HEK293T (cell line): ENCODE measurements around the gene TXNL1.
A peak's percentile ranks its signal among the peaks of the same experiment; 100 is the strongest.

Experiments used
- CTCF ChIA-PET: fragments of 350-600 bp; formaldehyde crosslinking; extraction: SDS; loops from one replicate; lab custom pipeline; 2021; ENCODE audit warnings: antibody characterized with exemption, inconsistent platforms; lab: Yijun Ruan, JAX
- POLR2A ChIA-PET: fragments of 350-600 bp; formaldehyde crosslinking; extraction: SDS; loops from one replicate; lab custom pipeline; 2020; ENCODE audit warnings: antibody characterized with exemption, inconsistent platforms; lab: Yijun Ruan, JAX
- DNase-seq: peaks from one replicate; pipeline ENCODE4 v3.0.0; 2012; ENCODE audit warnings: mixed read lengths; ENCODE audit errors: extremely low spot score
- ARNT ChIP-seq: fragments of 450-650 bp; IDR thresholded peaks from 2 replicates; pipeline ENCODE4 v1.6.1; 2017; ENCODE audit warnings: mild to moderate bottlenecking
- BHLHE40 ChIP-seq: fragments of 450-650 bp; IDR thresholded peaks from 2 replicates; pipeline ENCODE4 v1.6.1; 2016; ENCODE audit warnings: mild to moderate bottlenecking, moderate library complexity, borderline replicate concordance
- CTBP1 ChIP-seq: fragments of 450-650 bp; IDR thresholded peaks from 2 replicates; pipeline ENCODE4 v1.6.1; 2016; ENCODE audit warnings: borderline replicate concordance
- ELF4 ChIP-seq: fragments of 450-650 bp; IDR thresholded peaks from 2 replicates; pipeline ENCODE4 v1.6.1; 2017; ENCODE audit warnings: antibody characterized with exemption
- FOXA1 ChIP-seq: fragments of 450-650 bp; IDR thresholded peaks from 2 replicates; pipeline ENCODE4 v1.6.1; 2016; ENCODE audit warnings: mild to moderate bottlenecking
- FOXK2 ChIP-seq: fragments of 450-650 bp; IDR thresholded peaks from 2 replicates; pipeline ENCODE4 v1.6.1; 2016; ENCODE audit warnings: mild to moderate bottlenecking
- FOXM1 ChIP-seq: fragments of 450-650 bp; IDR thresholded peaks from 2 replicates; pipeline ENCODE4 v1.6.1; 2017; ENCODE audit warnings: mild to moderate bottlenecking, borderline replicate concordance
- HDGF ChIP-seq: fragments of 450-650 bp; IDR thresholded peaks from 2 replicates; pipeline ENCODE4 v1.6.1; 2017; ENCODE audit warnings: antibody characterized with exemption, borderline replicate concordance
- L3MBTL2 ChIP-seq: fragments of 450-650 bp; conservative IDR thresholded peaks from 2 replicates; pipeline ENCODE4 v1.6.1; 2016; ENCODE audit warnings: mild to moderate bottlenecking
- LEF1 ChIP-seq: fragments of 450-650 bp; IDR thresholded peaks from 2 replicates; pipeline ENCODE4 v1.6.1; 2017; ENCODE audit warnings: mild to moderate bottlenecking, borderline replicate concordance
- NFRKB ChIP-seq: fragments of 450-650 bp; IDR thresholded peaks from 2 replicates; pipeline ENCODE4 v1.6.1; 2016; ENCODE audit warnings: mild to moderate bottlenecking, moderate library complexity
- SP1 ChIP-seq: fragments of 450-650 bp; IDR thresholded peaks from 2 replicates; pipeline ENCODE4 v1.6.1; 2017
- SUZ12 ChIP-seq: fragments of 450-650 bp; IDR thresholded peaks from 2 replicates; pipeline ENCODE4 v1.6.1; 2016; ENCODE audit warnings: mild to moderate bottlenecking
- TARDBP ChIP-seq: fragments of 450-650 bp; IDR thresholded peaks from 2 replicates; pipeline ENCODE4 v1.6.1; 2016
- ZNF384 ChIP-seq: fragments of 450-650 bp; IDR thresholded peaks from 2 replicates; pipeline ENCODE4 v1.6.1; 2016
- TF ChIP-seq, protein P1 (sequence below): fragments of 450-650 bp; IDR thresholded peaks from 2 replicates; pipeline ENCODE4 v1.6.1; 2016

Gene TXNL1

DNA sequence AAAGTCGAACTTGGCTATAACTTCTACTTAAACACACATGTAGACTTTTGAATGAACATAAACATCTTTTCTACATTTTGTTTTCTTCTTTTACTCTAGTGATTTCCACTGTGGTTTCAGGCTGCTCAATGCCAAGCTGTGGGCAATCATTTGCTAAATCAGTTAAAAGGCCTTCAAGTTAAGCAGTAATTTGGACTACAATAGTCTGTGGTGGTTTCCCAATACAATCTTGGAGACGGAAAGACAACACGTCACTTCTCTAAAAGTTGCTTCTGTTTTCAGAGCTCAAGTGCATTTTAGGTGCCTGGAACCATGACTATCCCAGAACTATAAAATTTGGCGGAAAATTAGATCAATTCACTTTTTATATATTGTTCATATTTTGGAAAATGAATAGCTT lies 69.4 kb downstream of the TXNL1 start:
- ChIA-PET POLR2A (no interaction called here), CTCF (no interaction called here)
- TF ChIP-seq NFRKB: no peak
- TF ChIP-seq FOXA1: no peak
- TF ChIP-seq BHLHE40: no peak
- no peak for TF ChIP-seq TARDBP
- TF ChIP-seq, protein P1, sequence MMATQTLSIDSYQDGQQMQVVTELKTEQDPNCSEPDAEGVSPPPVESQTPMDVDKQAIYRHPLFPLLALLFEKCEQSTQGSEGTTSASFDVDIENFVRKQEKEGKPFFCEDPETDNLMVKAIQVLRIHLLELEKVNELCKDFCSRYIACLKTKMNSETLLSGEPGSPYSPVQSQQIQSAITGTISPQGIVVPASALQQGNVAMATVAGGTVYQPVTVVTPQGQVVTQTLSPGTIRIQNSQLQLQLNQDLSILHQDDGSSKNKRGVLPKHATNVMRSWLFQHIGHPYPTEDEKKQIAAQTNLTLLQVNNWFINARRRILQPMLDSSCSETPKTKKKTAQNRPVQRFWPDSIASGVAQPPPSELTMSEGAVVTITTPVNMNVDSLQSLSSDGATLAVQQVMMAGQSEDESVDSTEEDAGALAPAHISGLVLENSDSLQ: no peak
- no peak for TF ChIP-seq SP1
- no peak for TF ChIP-seq L3MBTL2
- TF ChIP-seq FOXM1: no peak
- no peak for DNase-seq

GRCh38 chr18:56565551-56566345 lies 72.6 kb downstream of the TXNL1 start:
- CTCF ChIA-PET: interaction anchor here (0.6 kb wide), 1 partner anchor 1331 kb away, joined by 3 read pairs; no protein-coding TSS in a partner anchor
- POLR2A ChIA-PET: no interaction called here
- TF ChIP-seq LEF1 (no peak), BHLHE40 (no peak), SUZ12 (no peak), ELF4 (no peak), FOXM1 (no peak), NFRKB (no peak), SP1 (no peak), L3MBTL2 (no peak), CTBP1 (no peak), TARDBP (no peak), ZNF384 (no peak), ARNT (no peak)
- TF ChIP-seq, protein P1: no peak
- DNase-seq: no peak

DNA sequence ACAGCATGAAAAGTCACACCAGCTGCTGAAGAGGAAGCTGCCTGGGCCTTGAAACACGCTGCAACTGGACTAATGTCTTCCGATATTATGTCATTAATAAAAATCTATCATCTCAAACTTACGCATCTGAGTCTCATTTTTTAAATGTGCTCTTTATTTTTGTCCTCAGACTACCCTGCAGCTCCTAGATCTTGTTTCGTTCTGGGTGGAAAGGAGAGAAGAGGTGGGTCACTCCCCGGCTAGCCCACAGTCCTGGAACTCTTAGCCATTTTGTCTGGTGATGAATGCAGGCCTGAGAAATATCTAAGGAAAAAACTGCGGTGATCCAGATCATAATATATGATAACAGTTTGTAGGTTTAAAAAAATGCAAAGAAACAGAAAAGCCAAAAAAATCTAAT lies 73.3 kb downstream of the TXNL1 start:
- POLR2A ChIA-PET: no interaction called here
- DNase-seq: no peak
- no peak for TF ChIP-seq HDGF
- no peak for TF ChIP-seq ZNF384
- no peak for TF ChIP-seq FOXK2
- TF ChIP-seq L3MBTL2: no peak
- TF ChIP-seq NFRKB: no peak
- TF ChIP-seq FOXM1: no peak
- no peak for TF ChIP-seq TARDBP
- TF ChIP-seq CTBP1: no peak
- no peak for TF ChIP-seq BHLHE40
- TF ChIP-seq, protein P1: no peak
- TF ChIP-seq LEF1: no peak
- no peak for TF ChIP-seq SP1
- TF ChIP-seq ELF4: no peak
- no peak for TF ChIP-seq SUZ12
- TF ChIP-seq ARNT: no peak
- TF ChIP-seq FOXA1: no peak
- CTCF ChIA-PET: interaction anchor here (0.6 to 1.0 kb wide), 2 partner anchors 11 to 1330 kb away, joined by 3 read pairs; no protein-coding TSS in a partner anchor

- POLR2A ChIA-PET: no interaction called here
- TF ChIP-seq ELF4: no peak
- no peak for TF ChIP-seq ARNT
- TF ChIP-seq FOXK2: no peak
- peak; percentile 51 for DNase-seq
- CTCF ChIA-PET: interaction anchor here (0.6 kb wide), 1 partner anchor 343 kb away, joined by 3 read pairs; no protein-coding TSS in a partner anchor
Measured at GRCh38 chr18:56563568-56563967, 74.8 kb downstream of the TXNL1 start.

DNA sequence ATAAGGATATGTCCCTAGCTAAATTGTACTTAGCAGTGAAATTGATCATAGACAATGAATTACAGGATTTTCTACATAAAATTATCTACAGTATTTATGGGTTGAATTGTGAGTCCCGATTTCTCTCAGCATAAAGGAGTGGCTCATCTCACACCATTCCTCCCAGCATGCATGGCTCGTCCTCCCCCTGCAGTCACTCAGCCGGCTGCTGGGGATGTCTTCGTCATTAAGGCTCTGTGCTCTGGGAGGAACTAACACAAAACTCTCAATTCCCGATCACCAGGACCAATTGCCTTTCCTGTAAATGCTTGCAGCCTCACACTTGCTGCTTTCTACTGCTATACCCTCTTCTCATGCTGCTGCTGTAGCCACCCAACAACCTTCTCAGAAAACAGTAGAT lies 75.9 kb downstream of the TXNL1 start:
- ChIA-PET CTCF (interaction anchor here (0.6 kb wide), 1 partner anchor 51 kb away, joined by 4 read pairs; no protein-coding TSS in a partner anchor), POLR2A (no interaction called here)
- TF ChIP-seq TARDBP: no peak
- no peak for TF ChIP-seq FOXA1
- TF ChIP-seq NFRKB: no peak
- TF ChIP-seq HDGF: no peak
- no peak for TF ChIP-seq FOXM1
- TF ChIP-seq CTBP1: no peak
- no peak for TF ChIP-seq SUZ12
- TF ChIP-seq, protein P1: no peak
- no peak for TF ChIP-seq ARNT
- no peak for TF ChIP-seq ELF4
- TF ChIP-seq L3MBTL2: no peak
- TF ChIP-seq SP1: no peak
- no peak for TF ChIP-seq BHLHE40

More for the DNA sequence above, 75.9 kb downstream of the TXNL1 start:
- DNase-seq: no peak
